Embryonic facial prominence (tissue), 1 donor: ENCODE results near the gene SLC1A5.

Source experiments
- DNase-seq: peaks from one replicate; pipeline ENCODE4 v3.0.0-alpha.2; 2016; ENCODE audit errors: extremely low spot score

Gene SLC1A5

GRCh38 chr19:46725036-46725820, 63.2 kb downstream of the SLC1A5 start:
- DNase-seq, result no peak
